ENCODE data around the gene AFG1L.

- TF ChIP-seq CTCF (IDR thresholded peaks at IDR 0.05; ENCODE audit: low read length), result no peak
- no peak for TF ChIP-seq EZH2 (IDR thresholded peaks at IDR 0.05; ENCODE audit: borderline replicate concordance, low read length)
Observed at GRCh38 chr6:108380876-108381275, 86.0 kb downstream of the AFG1L start.

Measured in OCI-LY1 (cell line).